GM18499 (cell line): Measurements from ENCODE around the gene MMP7.

ENCODE experiments used
- ATAC-seq: cut with Tn5 transposase; IDR thresholded peaks from one replicate; pipeline ENCODE4 v1.9.1; 2021; ENCODE audit warnings: moderate number of reproducible peaks; ENCODE audit not compliant: insufficient read depth, unreplicated experiment

Gene MMP7

DNA sequence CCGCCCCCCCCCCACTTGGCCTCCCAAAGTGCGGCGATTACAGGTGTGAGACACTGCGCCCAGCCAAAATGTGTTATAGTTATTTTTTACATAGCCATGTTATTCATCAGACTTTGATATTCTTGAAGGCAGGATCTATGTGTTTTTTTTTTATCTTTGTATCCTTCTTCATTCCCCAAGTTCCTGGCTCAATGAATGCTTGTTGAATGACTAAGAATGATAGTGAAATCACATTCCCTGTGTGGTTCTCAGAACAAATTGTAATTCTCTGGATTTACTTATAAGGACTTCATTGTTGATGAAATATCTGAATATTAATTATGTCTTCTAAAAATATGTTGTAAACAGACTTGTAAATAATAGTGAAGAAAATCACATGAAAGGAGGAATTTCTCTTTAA lies 33.5 kb downstream of the MMP7 start:
- ATAC-seq: no peak

DNA sequence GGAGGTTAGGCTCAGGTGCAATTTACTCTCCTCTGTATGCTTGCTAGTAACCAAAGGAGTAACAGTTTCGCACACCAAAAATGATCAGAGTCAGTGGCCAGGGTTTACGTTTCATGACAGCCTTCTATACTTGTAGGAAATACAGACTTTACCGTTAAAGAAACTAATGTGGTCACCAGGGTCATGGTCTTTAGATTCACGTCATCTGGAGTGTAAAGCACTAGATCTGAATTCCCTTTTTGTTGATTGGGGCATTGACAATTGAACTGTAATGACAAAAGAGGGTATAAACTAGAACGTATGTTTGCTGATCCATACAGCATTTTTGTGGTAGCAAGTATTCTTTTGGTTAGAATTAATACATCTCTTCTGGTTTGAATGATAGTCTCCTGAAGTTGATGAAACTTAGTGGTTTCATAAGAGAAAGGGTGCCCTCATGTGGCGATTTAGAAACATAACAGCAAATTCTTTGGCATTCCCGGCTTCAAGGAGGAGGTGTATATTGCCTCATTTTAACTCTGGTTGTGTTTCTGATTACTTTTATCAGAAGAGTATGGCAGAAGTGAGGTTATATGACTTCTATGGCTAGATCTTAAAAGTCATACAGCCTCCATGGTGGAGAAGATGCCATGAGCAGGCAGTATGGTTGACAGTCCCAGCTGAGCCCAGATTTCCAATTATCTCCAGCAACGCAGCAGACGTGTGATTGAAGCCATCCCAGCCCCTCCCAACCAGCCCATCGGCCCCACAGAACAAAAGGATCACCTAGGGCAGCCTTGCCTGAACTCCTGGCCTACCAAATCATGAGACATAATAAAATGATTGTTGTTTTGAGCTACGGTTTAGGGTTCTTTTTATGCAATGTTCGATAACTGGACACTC lies 35.1 kb downstream of the MMP7 start:
- ATAC-seq: peak; percentile 83

DNA sequence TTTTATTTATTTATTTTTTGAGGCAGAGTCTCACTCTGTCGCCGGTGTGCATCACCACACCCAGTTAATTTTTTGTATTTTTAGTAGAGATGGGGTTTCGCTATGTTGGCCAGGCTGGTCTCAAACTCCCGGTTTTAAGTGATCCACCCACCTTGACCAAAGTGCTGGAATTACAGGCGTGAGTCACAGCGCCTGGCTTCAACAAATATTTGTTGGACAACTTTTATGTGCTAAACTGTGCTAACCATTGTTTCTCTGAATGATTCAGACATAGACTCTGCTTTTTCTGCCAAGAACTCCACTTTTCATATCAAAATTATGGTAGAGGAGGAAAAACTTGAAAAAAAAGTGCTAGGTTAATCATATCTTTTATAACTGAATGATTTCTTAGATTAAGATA lies 36.3 kb downstream of the MMP7 start:
- no peak for ATAC-seq

DNA sequence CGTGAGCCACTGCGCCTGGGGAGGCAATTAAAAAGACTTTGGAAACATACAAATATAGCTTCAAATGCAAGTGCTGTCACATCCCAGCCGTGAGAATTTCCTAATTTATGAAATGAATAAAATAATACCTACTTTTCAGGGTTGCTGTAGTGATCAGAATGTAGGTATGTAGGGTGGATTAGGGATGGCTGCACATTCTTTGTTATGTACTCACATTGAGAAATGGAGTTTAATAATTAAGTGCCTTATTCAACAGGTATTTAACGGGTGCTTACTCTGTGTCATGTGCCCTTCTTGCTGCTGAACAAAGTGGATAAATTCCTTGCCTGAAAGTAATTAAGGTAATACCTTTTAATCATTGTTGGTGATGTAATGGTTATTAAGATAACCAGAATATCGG lies 37.0 kb downstream of the MMP7 start:
- ATAC-seq: no peak

DNA sequence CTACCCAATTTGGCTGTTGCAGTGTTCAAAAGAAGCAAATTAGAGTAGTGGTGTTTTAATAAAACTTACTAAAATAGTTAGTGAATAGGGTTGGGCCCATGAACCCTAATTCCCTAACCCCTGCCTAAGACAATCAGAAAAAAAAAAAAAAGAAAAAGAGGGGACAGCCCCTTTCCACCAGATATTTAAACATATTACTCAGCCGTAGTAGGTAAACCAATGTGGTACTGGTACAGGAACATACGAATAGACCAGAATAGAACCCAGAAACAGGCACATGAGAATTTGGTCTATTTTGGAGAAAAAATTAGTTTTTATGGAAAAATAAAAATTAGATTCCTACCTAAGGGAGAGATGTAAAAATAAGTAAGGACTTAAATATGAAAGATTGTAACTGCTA lies 38.6 kb downstream of the MMP7 start:
- no peak for ATAC-seq

DNA sequence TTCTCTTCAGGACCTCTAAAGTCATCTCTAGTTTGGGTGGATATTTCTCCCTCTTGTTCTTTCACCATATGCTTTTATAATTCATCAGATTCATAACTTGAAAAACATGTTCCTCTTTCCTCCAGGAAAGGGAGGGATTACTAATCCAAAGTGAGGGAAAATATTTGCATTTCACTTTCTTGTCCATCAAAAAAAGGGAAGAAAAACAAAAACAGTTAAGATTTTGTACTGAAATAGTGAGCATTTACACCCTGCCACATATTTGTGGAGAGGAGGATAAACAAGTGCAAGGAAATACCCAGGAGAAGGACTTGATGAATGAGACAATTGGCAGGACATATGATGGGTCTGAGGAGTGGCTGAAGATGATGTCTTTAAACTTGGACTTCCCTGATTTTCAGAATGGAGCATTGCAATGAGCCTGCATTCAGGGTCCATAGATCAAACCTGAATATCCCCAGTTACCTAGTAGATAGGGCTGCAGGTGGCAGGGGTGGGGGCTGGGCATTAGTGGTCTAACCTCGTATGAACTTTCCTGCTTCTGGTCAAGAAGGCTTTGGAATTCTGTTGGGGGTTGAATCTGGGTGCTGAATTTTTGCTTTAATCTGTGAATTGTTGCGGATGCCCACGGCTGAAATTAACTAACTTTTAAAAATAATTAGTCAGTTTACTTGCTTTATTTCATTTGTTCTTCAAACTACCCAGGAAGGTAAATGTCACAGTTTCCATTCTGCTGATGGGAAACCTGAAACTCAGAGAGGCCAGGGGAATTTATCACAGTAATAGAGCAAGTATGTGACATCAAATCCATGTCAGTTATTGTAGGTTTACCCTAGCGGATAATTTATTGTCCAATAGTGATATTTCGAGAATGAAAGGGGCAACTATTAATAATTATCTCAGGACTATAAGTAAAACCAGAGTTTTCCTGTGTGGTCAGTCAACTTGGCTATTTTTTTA lies 41.1 kb downstream of the MMP7 start:
- ATAC-seq: no peak

DNA sequence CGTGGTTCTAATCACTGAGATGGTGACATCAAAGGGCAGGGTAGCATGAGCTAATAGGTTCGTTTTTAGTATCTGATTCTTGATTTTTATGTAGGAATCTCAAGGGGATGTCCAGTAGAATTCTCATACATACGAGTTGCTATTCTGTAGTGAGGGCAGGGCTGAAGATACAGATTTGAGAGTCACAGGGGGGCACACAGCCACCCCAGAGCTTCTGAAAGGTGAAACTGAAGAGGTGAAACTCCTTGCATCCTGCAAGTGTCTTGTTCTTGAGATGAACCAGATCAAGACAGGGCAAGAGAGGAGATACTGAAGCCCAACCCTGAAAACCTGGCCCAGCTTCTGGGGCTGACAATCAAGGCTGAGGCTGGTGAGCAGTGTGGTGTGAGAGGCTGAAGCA lies 42.3 kb downstream of the MMP7 start:
- ATAC-seq: peak; percentile 75

DNA sequence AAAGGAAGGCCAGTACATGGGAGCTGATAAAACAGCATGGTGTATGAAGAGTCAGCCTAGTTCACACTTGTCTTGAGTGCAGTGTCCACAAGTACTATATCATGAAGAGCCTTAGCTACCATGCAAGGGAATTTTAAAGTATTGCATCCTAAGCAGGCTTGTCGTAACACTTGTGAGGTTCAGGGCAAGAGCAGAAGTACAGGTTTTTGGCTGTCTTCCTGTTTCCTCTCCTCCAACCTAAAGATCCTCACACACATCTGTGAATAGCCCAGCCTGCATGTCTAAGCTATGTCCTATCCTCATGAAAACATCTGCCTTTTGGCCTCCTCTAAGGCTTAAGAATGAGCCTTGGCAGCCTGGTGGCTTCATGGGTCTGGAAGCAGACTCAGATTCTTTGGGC lies 43.3 kb downstream of the MMP7 start:
- ATAC-seq: no peak

DNA sequence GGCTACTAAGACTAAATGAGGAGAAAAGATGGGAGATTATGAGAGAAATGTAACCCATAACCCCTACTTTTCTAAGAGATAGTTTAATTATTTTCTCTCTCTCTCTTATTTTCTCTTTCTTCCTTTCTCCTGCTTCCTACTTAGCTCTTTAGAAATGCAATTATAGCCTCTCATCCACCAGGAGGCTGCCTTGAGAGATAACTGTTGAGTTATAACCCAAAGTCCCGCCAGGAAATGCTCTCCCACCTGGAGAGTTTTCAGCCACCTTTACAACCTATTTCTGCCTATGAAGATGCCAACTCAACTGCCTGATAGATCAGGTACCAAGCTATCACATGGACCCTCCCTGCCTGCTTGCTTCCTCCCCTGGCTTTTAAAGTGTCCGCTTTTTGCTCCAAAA lies 44.0 kb downstream of the MMP7 start:
- no peak for ATAC-seq

DNA sequence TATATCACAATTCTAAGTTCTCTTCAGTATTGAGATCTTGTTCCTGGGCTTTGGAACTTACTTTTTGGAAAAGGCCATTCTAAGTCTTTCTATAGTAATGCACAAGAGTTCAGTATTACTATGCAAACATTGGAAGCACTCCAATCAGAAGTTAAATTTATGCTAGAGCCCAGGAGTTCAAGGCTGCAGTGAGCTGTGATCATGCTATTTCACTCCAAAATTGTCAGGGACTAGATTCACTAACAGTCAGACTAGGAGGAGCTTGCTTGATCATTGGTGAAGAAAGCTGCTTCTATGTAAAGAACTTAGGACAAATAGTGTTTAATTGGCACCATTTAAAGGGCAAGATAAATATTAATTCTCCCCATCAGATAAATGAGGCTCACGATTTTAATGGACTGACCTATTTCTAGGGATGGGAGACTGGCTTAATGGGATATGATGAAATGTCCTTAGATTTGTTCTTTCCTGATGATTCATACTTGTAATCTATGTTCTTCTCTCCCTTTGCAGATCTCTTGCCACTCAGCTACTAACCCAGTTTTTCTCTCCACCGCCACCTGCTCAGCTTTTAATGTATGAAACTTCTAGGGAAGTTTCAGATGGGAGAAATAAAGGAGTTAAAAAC lies 45.3 kb downstream of the MMP7 start:
- ATAC-seq: no peak

DNA sequence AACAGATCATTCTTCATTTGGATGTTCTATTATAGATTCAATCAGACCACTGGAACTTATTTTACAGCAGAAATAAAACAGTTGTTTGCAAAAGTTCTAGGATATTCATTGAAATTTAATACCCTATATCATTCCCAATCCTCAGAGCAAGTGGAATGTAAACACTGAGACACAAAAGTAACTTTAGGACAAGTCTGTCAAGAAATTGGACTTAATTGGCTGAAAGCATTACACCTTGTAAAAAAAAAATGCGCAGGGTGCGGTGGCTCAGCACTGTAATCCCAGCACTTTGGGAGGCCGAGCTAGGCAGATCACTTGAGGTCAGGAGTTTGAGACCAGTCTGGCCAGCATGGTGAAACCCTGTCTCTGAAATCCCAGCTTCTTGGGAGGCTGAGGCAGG lies 48.1 kb downstream of the MMP7 start:
- ATAC-seq: no peak

DNA sequence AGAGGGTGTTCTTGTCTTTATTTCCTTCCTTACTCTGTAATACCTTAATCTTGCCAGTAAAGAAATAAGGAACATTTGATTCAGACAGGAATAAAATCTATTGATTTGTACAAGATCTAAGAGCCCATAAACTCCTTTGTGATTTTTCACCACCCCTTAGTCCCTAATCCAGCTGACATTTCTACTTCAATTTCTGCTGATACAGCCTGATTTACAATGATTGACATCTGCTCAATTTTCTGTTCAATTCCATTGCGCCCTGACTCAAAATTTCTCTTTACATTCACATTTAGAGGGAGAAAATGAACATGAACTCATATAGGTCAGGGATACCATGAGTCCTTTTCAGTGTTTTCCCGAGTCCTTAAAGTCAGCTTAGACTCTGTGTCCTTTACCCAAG lies 50.8 kb downstream of the MMP7 start:
- no peak for ATAC-seq

DNA sequence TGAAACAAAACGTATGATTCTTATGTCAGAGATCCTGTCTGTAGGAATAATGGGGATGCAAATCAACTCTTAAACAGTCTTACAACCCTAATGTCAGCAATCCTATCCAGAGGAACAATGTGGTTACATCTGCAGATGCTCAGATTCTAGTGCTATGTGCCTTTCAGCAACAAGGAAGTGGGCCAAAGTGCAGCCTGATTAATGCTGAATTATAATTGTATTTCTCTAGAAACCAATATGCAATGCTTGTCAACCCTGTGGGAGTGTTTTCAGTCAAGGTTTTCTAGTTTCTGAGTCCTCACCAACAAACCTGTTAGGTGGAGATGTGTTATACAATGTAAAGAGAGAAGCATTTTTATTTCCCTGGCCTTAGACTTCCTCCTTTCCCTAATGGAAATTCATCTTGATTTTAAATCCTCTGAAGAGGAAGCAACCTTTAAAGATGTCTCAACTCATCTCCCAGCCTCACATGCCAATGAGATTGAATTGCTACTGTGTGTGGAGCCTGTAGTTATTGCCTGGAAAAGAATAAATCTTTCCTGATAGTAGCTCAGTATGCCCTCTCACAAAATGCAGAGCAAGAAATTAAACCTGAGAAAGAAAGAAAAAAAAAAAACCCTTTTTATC lies 51.8 kb downstream of the MMP7 start:
- no peak for ATAC-seq

DNA sequence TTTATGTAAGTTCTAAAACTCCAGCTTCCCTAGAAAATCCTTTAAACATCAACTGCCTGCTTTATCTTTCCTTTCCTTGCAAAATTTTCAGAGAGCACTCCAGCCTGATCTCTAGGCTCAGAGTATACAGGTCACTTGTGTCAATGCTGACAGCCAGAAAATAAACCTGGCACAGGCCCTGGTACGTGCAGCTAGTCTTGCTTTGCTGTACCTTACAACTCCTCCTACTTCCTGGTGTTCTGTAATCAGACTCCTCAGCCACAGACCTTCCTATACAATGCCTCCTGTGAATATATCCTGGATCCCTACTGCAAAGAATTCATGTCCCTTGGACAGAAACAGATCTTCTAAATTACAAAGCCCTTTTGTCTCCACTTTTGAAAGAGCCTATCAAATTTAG lies 53.7 kb downstream of the MMP7 start:
- ATAC-seq: no peak

DNA sequence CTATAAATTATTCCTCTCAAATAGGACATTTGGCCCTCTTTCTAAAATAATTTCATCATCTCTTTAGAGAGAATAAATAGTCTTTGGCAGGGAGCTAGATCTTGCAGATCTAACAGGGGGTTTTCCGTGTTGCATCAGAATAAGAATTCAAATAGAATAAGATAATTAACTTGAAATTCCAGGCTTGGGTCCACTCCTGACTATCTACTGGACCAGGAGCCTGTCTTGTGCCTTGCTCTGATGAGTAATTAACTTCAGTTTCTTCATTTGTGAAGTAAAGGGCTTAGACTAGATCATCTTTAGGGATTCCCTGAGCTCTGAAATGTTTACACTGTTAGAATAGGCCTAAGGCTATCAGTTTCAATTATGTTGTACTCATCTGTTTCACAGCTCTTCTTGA lies 54.5 kb downstream of the MMP7 start:
- no peak for ATAC-seq

DNA sequence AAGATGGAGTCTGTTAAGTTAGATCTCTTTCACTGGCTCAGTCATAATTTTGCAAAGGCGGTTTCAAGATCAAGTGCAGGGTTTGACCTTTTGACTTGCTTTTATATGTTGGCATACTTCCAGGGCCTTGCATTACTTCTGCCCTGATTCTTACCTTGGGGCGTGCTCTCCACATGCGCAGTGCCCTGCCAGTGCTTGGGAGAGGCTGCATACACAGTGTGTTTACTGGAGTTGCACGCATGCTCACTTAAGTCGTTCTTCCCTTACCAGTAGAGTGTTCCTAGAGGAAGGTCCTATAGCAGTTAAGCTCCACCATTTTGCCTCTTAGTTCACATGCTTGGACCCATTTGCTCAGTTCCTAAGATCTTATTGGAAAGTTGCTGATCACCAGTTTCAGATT lies 57.0 kb downstream of the MMP7 start:
- no peak for ATAC-seq

DNA sequence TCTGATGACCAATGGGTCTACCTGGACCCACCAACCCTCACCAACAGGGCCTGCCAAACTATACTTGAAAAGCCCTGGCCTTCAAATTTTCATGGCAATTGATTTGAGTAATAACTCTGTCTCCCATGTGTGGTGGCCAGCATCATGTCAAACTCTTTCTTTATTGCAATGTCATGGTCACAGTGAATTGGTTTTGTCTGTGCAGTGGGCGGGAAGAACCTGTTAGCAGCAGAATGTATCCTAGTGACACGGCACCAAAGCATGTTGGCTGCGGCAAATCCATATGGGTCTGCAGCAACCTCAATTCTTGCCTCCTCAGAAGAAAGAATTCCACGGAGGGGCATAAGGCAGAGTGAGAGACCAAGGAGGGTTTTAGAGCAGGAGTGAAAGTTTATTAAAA lies 58.4 kb downstream of the MMP7 start:
- no peak for ATAC-seq

DNA sequence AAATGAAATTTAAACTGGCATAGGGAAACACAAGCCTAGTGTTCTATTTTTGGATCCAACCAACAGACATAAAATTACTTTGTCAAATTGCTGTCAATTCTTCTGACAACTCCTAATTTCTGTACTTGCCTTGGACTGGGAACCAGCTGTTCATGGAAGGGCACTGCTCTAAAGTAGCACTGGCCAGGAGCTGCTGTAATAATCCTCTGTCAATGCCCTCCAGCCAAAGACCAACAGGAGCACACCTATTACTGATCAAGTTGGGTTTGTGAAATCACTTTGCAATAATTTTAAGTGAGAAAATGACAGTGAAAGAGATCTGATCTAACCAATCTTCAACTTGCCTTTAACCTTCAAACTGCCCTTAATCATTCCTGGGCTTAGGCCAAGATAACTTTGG lies 59.1 kb downstream of the MMP7 start:
- ATAC-seq: no peak
